Stimulated activated effector memory CD8-positive, alpha-beta T cell treated with anti-CD3 and anti-CD28 coated beads, Interleukin-12 subunit alpha, Interleukin-12 subunit beta, amount 100 ng/mL, for 72 hours (primary cell): Measurements from ENCODE around the gene COL11A1.
"Not testable (repeated sequence)": the region's sequence is repeated elsewhere in the genome, so short reads cannot be mapped to it uniquely, and the experiment has no call there.

ENCODE experiments used
- ATAC-seq: fragments of 150-1000 bp; cut with Tn5 transposase; 2 replicates; pipeline ENCODE4 v1.10.0; 2021
- DNase-seq, 2 donors: peaks; one replicate each; pipeline ENCODE4 v3.0.0; 2021 to 2022; ENCODE audit warnings: low spot score in 2 of 2
- H3K27ac Mint-ChIP-seq: one replicate; pipeline ENCODE4 v1.8.0; 2022; ENCODE audit warnings: mild to moderate bottlenecking, mixed read lengths
- H3K36me3 Mint-ChIP-seq: one replicate; pipeline ENCODE4 v1.8.0; 2022; ENCODE audit warnings: mild to moderate bottlenecking, mixed read lengths
- H3K4me1 Mint-ChIP-seq: one replicate; pipeline ENCODE4 v1.8.0; 2022; ENCODE audit warnings: mixed read lengths
- H3K4me3 Mint-ChIP-seq: one replicate; pipeline ENCODE4 v1.8.0; 2022; ENCODE audit warnings: mild to moderate bottlenecking, mixed read lengths
- H3K9me3 Mint-ChIP-seq: one replicate; pipeline ENCODE4 v1.8.0; 2022; ENCODE audit warnings: mixed read lengths

Gene COL11A1

GRCh38 chr1:103108376-103109150 lies at the start of gene COL11A1:
Gene COL11A1, minus strand, starts transcription at chr1:103108522. Its CDS starts 344 bp downstream, at chr1:103108178.
- H3K36me3 Mint-ChIP-seq = no peaks in the 10 kb centered on the region
- DNase-seq (no peak), ATAC-seq (no peak)
- no peak within 1 kb of the TSS for H3K4me3 Mint-ChIP-seq
- peaks cover 3% of the 10 kb centered on the region for H3K9me3 Mint-ChIP-seq
- peaks cover 8% of the 10 kb centered on the region for H3K4me1 Mint-ChIP-seq
- no peak within 1 kb of the TSS for H3K27ac Mint-ChIP-seq

GRCh38 chr1:103156966-103157365 lies 48.6 kb upstream of the COL11A1 start:
- no peak for DNase-seq
- no peak for ATAC-seq
- no peaks in the 10 kb centered on the region for H3K36me3 Mint-ChIP-seq
- H3K4me3 Mint-ChIP-seq = no peak overlapping the region
- H3K27ac Mint-ChIP-seq = no peak overlapping the region
- peaks cover 11% of the 10 kb centered on the region for H3K9me3 Mint-ChIP-seq
- no peaks in the 10 kb centered on the region for H3K4me1 Mint-ChIP-seq

- Mint-ChIP-seq H3K36me3 (no peaks in the 10 kb centered on the region), H3K4me1 (no peaks in the 10 kb centered on the region), H3K4me3 (no peak overlapping the region), H3K9me3 (peaks cover 16% of the 10 kb centered on the region), H3K27ac (no peak overlapping the region)
- DNase-seq (no peak), ATAC-seq (no peak)
Observed at GRCh38 chr1:103146166-103146565, 37.8 kb upstream of the COL11A1 start.

- H3K9me3 Mint-ChIP-seq = peaks cover 12% of the 10 kb centered on the region
- no peak overlapping the region for H3K4me3 Mint-ChIP-seq
- H3K36me3 Mint-ChIP-seq = no peaks in the 10 kb centered on the region
- ATAC-seq (no peak), DNase-seq (no peak)
- H3K27ac Mint-ChIP-seq = no peak overlapping the region
- no peaks in the 10 kb centered on the region for H3K4me1 Mint-ChIP-seq
Observed at GRCh38 chr1:103145449-103145848, 37.1 kb upstream of the COL11A1 start.

GRCh38 chr1:103144681-103145080 lies 36.4 kb upstream of the COL11A1 start:
- Mint-ChIP-seq H3K9me3 (peaks cover 8% of the 10 kb centered on the region), H3K4me3 (no peak overlapping the region), H3K27ac (no peak overlapping the region), H3K4me1 (no peaks in the 10 kb centered on the region), H3K36me3 (no peaks in the 10 kb centered on the region)
- DNase-seq (no peak), ATAC-seq (no peak)

- Mint-ChIP-seq H3K4me1 (no peaks in the 10 kb centered on the region), H3K4me3 (no peak overlapping the region), H3K9me3 (peaks cover 15% of the 10 kb centered on the region), H3K36me3 (no peaks in the 10 kb centered on the region), H3K27ac (no peak overlapping the region)
- ATAC-seq (no peak), DNase-seq (no peak)
Observed at GRCh38 chr1:103142461-103142860, 34.1 kb upstream of the COL11A1 start.

- DNase-seq (no peak), ATAC-seq (no peak)
- peaks cover 7% of the 10 kb centered on the region for H3K9me3 Mint-ChIP-seq
- no peaks in the 10 kb centered on the region for H3K4me1 Mint-ChIP-seq
- no peaks in the 10 kb centered on the region for H3K36me3 Mint-ChIP-seq
- H3K4me3 Mint-ChIP-seq = no peak overlapping the region
- H3K27ac Mint-ChIP-seq = no peak overlapping the region
Observed at GRCh38 chr1:103129796-103130195, 21.5 kb upstream of the COL11A1 start.

GRCh38 chr1:103129255-103129654 lies 20.9 kb upstream of the COL11A1 start:
- no peaks in the 10 kb centered on the region for H3K4me1 Mint-ChIP-seq
- DNase-seq = no peak
- ATAC-seq = no peak
- H3K36me3 Mint-ChIP-seq = no peaks in the 10 kb centered on the region
- H3K9me3 Mint-ChIP-seq = peaks cover 5% of the 10 kb centered on the region
- H3K27ac Mint-ChIP-seq = no peak overlapping the region
- no peak overlapping the region for H3K4me3 Mint-ChIP-seq

GRCh38 chr1:103128256-103128655 lies 19.9 kb upstream of the COL11A1 start:
- DNase-seq, H3K9me3 Mint-ChIP-seq, H3K27ac Mint-ChIP-seq, ATAC-seq, H3K4me1 Mint-ChIP-seq, H3K36me3 Mint-ChIP-seq, H3K4me3 Mint-ChIP-seq: not testable (repeated sequence)

- Mint-ChIP-seq H3K36me3 (no peaks in the 10 kb centered on the region), H3K4me1 (no peaks in the 10 kb centered on the region), H3K27ac (no peak overlapping the region), H3K4me3 (no peak overlapping the region), H3K9me3 (peaks cover 2% of the 10 kb centered on the region)
- no peak for ATAC-seq
- no peak for DNase-seq
Observed at GRCh38 chr1:103125219-103125618, 16.9 kb upstream of the COL11A1 start.

- H3K4me3 Mint-ChIP-seq = no peak overlapping the region
- H3K4me1 Mint-ChIP-seq = no peaks in the 10 kb centered on the region
- DNase-seq (no peak), ATAC-seq (no peak)
- no peak overlapping the region for H3K27ac Mint-ChIP-seq
- no peaks in the 10 kb centered on the region for H3K36me3 Mint-ChIP-seq
- peaks cover 4% of the 10 kb centered on the region for H3K9me3 Mint-ChIP-seq
Observed at GRCh38 chr1:103122983-103123720, 14.8 kb upstream of the COL11A1 start.

- ATAC-seq (no peak), DNase-seq (no peak)
- Mint-ChIP-seq H3K27ac (no peak overlapping the region), H3K4me3 (no peak overlapping the region), H3K9me3 (peaks cover 2% of the 10 kb centered on the region), H3K4me1 (no peaks in the 10 kb centered on the region), H3K36me3 (no peaks in the 10 kb centered on the region)
Observed at GRCh38 chr1:103120981-103121380, 12.7 kb upstream of the COL11A1 start.

- Mint-ChIP-seq H3K9me3 (peaks cover 3% of the 10 kb centered on the region), H3K27ac (no peak overlapping the region), H3K4me1 (peaks cover 5% of the 10 kb centered on the region), H3K36me3 (no peaks in the 10 kb centered on the region), H3K4me3 (no peak overlapping the region)
- ATAC-seq = no peak
- no peak for DNase-seq
Observed at GRCh38 chr1:103112546-103112945, 4.2 kb upstream of the COL11A1 start.

- no peak for ATAC-seq
- peaks cover 3% of the 10 kb centered on the region for H3K9me3 Mint-ChIP-seq
- peaks cover 8% of the 10 kb centered on the region for H3K4me1 Mint-ChIP-seq
- H3K4me3 Mint-ChIP-seq = no peak overlapping the region
- H3K27ac Mint-ChIP-seq = no peak overlapping the region
- H3K36me3 Mint-ChIP-seq = no peaks in the 10 kb centered on the region
- no peak for DNase-seq
Observed at GRCh38 chr1:103111926-103112325, 3.6 kb upstream of the COL11A1 start.

- no peak for DNase-seq
- Mint-ChIP-seq H3K36me3 (no peaks in the 10 kb centered on the region), H3K4me1 (peaks cover 8% of the 10 kb centered on the region), H3K4me3 (no peak overlapping the region), H3K9me3 (peaks cover 3% of the 10 kb centered on the region), H3K27ac (no peak overlapping the region)
- no peak for ATAC-seq
Observed at GRCh38 chr1:103110701-103111100, 2.4 kb upstream of the COL11A1 start.

- DNase-seq = no peak
- no peaks in the 10 kb centered on the region for H3K36me3 Mint-ChIP-seq
- H3K4me1 Mint-ChIP-seq = peaks cover 8% of the 10 kb centered on the region
- H3K4me3 Mint-ChIP-seq = no peak overlapping the region
- ATAC-seq = no peak
- H3K27ac Mint-ChIP-seq = no peak overlapping the region
- peaks cover 3% of the 10 kb centered on the region for H3K9me3 Mint-ChIP-seq
Observed at GRCh38 chr1:103109311-103109920, 1.1 kb upstream of the COL11A1 start.
